ENCODE measurements around the gene ABHD16B.
"Not testable (repeated sequence)": the region's sequence is repeated elsewhere in the genome, so short reads cannot be mapped to it uniquely, and the experiment has no call there.

Gene ABHD16B

DNA sequence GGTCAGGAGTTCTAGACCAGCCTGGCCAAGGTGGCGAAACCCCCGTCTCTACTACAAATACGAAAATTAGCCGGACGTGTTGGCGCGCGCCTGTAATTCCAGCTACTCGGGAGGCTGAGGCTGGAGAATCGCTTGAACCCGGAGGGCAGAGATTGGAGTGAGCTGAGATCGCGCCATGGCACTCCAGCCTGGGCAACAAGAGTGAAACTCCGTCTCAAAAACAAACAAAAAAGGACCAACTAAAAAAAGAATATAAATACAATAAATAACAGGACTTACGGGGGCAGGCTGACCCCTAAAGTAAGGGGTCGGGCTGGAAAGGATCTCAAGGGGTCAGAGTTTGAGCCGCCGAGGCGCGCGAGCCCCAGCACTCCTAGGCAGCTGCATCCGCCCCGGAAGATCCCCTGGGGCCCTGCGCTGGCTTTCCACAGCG lies 3.3 kb downstream of the ABHD16B start:
- no peak for ATAC-seq
- TF ChIP-seq ZFP3 (CRISPR knock-in tag; IDR thresholded peaks at IDR 0.05): peak; percentile 85
- TF ChIP-seq GLIS3 (CRISPR knock-in tag; IDR thresholded peaks at IDR 0.05): 0 out of 2 replicates have a peak, but pooled peaks have one; percentile 15
- TF ChIP-seq PPARA (CRISPR knock-in tag; IDR thresholded peaks at IDR 0.05; ENCODE audit: borderline replicate concordance): no peak

GRCh38 chr20:63864978-63865640 lies 3.8 kb downstream of the ABHD16B start, which contains the start of gene TPD52L2:
Gene TPD52L2, plus strand, starts transcription at chr20:63865270. Its CDS starts 96 bp downstream, at chr20:63865366.
- ATAC-seq: peak; percentile 96
- TF ChIP-seq RARB (CRISPR knock-in tag; IDR thresholded peaks at IDR 0.05) (no peak), TCF4 (CRISPR knock-in tag; IDR thresholded peaks at IDR 0.05; ENCODE audit: borderline replicate concordance) (no peak), ESRRG (CRISPR knock-in tag; IDR thresholded peaks at IDR 0.05) (no peak), ARNTL (CRISPR knock-in tag; IDR thresholded peaks at IDR 0.05; ENCODE audit: borderline replicate concordance, low read depth) (no peak), BACH2 (CRISPR knock-in tag; IDR thresholded peaks at IDR 0.05; ENCODE audit: borderline replicate concordance) (no peak), ZFP30 (CRISPR knock-in tag; IDR thresholded peaks at IDR 0.05) (no peak), ZNF565 (CRISPR knock-in tag; conservative IDR thresholded peaks at IDR 0.05; ENCODE audit: low read depth) (no peak), SNAI2 (CRISPR knock-in tag; IDR thresholded peaks at IDR 0.05) (no peak), GLIS3 (CRISPR knock-in tag; IDR thresholded peaks at IDR 0.05) (no peak), ZFP3 (CRISPR knock-in tag; IDR thresholded peaks at IDR 0.05) (no peak), PPARA (CRISPR knock-in tag; IDR thresholded peaks at IDR 0.05; ENCODE audit: borderline replicate concordance) (no peak), ZC3H10 (CRISPR knock-in tag; IDR thresholded peaks at IDR 0.05) (no peak), TOX (CRISPR knock-in tag; IDR thresholded peaks at IDR 0.05; ENCODE audit: borderline replicate concordance) (no peak), ZNF70 (CRISPR knock-in tag; IDR thresholded peaks at IDR 0.05) (no peak), CSRNP3 (CRISPR knock-in tag; IDR thresholded peaks at IDR 0.05) (no peak)
- TF ChIP-seq, protein P1, sequence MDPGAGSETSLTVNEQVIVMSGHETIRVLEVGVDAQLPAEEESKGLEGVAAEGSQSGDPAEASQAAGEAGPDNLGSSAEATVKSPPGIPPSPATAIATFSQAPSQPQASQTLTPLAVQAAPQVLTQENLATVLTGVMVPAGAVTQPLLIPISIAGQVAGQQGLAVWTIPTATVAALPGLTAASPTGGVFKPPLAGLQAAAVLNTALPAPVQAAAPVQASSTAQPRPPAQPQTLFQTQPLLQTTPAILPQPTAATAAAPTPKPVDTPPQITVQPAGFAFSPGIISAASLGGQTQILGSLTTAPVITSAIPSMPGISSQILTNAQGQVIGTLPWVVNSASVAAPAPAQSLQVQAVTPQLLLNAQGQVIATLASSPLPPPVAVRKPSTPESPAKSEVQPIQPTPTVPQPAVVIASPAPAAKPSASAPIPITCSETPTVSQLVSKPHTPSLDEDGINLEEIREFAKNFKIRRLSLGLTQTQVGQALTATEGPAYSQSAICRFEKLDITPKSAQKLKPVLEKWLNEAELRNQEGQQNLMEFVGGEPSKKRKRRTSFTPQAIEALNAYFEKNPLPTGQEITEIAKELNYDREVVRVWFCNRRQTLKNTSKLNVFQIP (CRISPR knock-in tag; IDR thresholded peaks at IDR 0.05; ENCODE audit: borderline replicate concordance, low read depth): no peak
- TF ChIP-seq, protein P2, sequence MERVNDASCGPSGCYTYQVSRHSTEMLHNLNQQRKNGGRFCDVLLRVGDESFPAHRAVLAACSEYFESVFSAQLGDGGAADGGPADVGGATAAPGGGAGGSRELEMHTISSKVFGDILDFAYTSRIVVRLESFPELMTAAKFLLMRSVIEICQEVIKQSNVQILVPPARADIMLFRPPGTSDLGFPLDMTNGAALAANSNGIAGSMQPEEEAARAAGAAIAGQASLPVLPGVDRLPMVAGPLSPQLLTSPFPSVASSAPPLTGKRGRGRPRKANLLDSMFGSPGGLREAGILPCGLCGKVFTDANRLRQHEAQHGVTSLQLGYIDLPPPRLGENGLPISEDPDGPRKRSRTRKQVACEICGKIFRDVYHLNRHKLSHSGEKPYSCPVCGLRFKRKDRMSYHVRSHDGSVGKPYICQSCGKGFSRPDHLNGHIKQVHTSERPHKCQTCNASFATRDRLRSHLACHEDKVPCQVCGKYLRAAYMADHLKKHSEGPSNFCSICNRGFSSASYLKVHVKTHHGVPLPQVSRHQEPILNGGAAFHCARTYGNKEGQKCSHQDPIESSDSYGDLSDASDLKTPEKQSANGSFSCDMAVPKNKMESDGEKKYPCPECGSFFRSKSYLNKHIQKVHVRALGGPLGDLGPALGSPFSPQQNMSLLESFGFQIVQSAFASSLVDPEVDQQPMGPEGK (CRISPR knock-in tag; IDR thresholded peaks at IDR 0.05; ENCODE audit: borderline replicate concordance): no peak
- TF ChIP-seq, protein P3, sequence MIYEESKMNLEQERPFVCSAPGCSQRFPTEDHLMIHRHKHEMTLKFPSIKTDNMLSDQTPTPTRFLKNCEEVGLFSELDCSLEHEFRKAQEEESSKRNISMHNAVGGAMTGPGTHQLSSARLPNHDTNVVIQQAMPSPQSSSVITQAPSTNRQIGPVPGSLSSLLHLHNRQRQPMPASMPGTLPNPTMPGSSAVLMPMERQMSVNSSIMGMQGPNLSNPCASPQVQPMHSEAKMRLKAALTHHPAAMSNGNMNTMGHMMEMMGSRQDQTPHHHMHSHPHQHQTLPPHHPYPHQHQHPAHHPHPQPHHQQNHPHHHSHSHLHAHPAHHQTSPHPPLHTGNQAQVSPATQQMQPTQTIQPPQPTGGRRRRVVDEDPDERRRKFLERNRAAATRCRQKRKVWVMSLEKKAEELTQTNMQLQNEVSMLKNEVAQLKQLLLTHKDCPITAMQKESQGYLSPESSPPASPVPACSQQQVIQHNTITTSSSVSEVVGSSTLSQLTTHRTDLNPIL (CRISPR knock-in tag; IDR thresholded peaks at IDR 0.05; ENCODE audit: low read depth): no peak

- not testable (repeated sequence) for ATAC-seq
These were observed 5.7 kb downstream of the ABHD16B start for GRCh38 chr20:63867042-63867441.

- TF ChIP-seq, protein P2 (CRISPR knock-in tag; IDR thresholded peaks at IDR 0.05; ENCODE audit: borderline replicate concordance): no peak
- TF ChIP-seq ZFP30 (CRISPR knock-in tag; IDR thresholded peaks at IDR 0.05): no peak
- no peak for TF ChIP-seq ZNF70 (CRISPR knock-in tag; IDR thresholded peaks at IDR 0.05)
- TF ChIP-seq CSDC2 (CRISPR knock-in tag; IDR thresholded peaks at IDR 0.05): no peak
- no peak for TF ChIP-seq ZC3H10 (CRISPR knock-in tag; IDR thresholded peaks at IDR 0.05)
- no peak for TF ChIP-seq ZNF8 (CRISPR knock-in tag; IDR thresholded peaks at IDR 0.05)
- no peak for TF ChIP-seq CSRNP3 (CRISPR knock-in tag; IDR thresholded peaks at IDR 0.05)
- no peak for ATAC-seq
These were observed 7.0 kb downstream of the ABHD16B start for GRCh38 chr20:63868264-63868663.

Measured in SK-N-SH treated with all-trans-retinoic acid at 6 μM for 48 hours (cell line).